IPS-20b (cell line): Measurements from ENCODE around the gene EXOSC7.
"Not testable (repeated sequence)": the region's sequence is repeated elsewhere in the genome, so short reads cannot be mapped to it uniquely, and the experiment has no call there.

Experiments used
- H3K27ac ChIP-seq: one replicate; pipeline ENCODE4 v1.5.1; 2013; ENCODE audit warnings: low read length
- H3K27me3 ChIP-seq: 2 replicates; pipeline ENCODE4 v1.6.1; 2013; ENCODE audit warnings: mild to moderate bottlenecking, low read length, inconsistent platforms; ENCODE audit not compliant: insufficient read depth
- H3K36me3 ChIP-seq: 2 replicates; pipeline ENCODE4 v1.6.1; 2013; ENCODE audit warnings: low read depth, mild to moderate bottlenecking, inconsistent platforms, low read length, moderate library complexity; ENCODE audit not compliant: insufficient read depth
- H3K4me1 ChIP-seq: 2 replicates; pipeline ENCODE4 v1.6.1; 2013; ENCODE audit warnings: mild to moderate bottlenecking, control low read depth, inconsistent platforms, low read length, moderate library complexity; ENCODE audit not compliant: insufficient read depth
- H3K4me3 ChIP-seq: 2 replicates; pipeline ENCODE4 v1.5.1; 2013; ENCODE audit warnings: mild to moderate bottlenecking, low read length, inconsistent platforms
- H3K9ac ChIP-seq: 2 replicates; pipeline ENCODE4 v1.6.1; 2013; ENCODE audit warnings: low read depth, mild to moderate bottlenecking, inconsistent platforms, low read length, moderate library complexity
- H3K9me3 ChIP-seq: 2 replicates; pipeline ENCODE4 v1.6.1; 2013; ENCODE audit warnings: mild to moderate bottlenecking, low read depth, low read length, inconsistent platforms; ENCODE audit not compliant: insufficient read depth

Gene EXOSC7

GRCh38 chr3:45048244-45048643 lies 72.2 kb downstream of the EXOSC7 start:
- H3K4me3 ChIP-seq: no peak overlapping the region
- no peak overlapping the region; the same call in 1 of the 2 replicates for H3K9ac ChIP-seq
- no peaks in the 10 kb centered on the region for H3K9me3 ChIP-seq
- no peak overlapping the region for H3K27ac ChIP-seq
- H3K36me3 ChIP-seq: no peaks in the 10 kb centered on the region
- H3K27me3 ChIP-seq: peaks cover 28% of the 10 kb centered on the region
- 0 out of 2 replicates have a peak, but pooled peaks cover 4% of the 10 kb centered on the region for H3K4me1 ChIP-seq

- no peak overlapping the region for H3K27ac ChIP-seq
Measured at GRCh38 chr3:45049807-45050206, 73.8 kb downstream of the EXOSC7 start.

GRCh38 chr3:45051685-45052084 lies 75.6 kb downstream of the EXOSC7 start:
- Histone ChIP-seq H3K27ac (no peak overlapping the region), H3K9me3 (no peaks in the 10 kb centered on the region), H3K36me3 (no peaks in the 10 kb centered on the region), H3K4me3 (no peak overlapping the region), H3K27me3 (peaks cover 55% of the 10 kb centered on the region), H3K4me1 (no peaks in the 10 kb centered on the region; the same call in 1 of the 2 replicates), H3K9ac (no peak overlapping the region)

More at GRCh38 chr3:45049807-45050206, 73.8 kb downstream of the EXOSC7 start:
- Histone ChIP-seq H3K9ac (no peak overlapping the region), H3K4me1 (no peaks in the 10 kb centered on the region), H3K27me3 (peaks cover 37% of the 10 kb centered on the region), H3K4me3 (no peak overlapping the region), H3K36me3 (no peaks in the 10 kb centered on the region), H3K9me3 (no peaks in the 10 kb centered on the region)

GRCh38 chr3:45053805-45054195 lies 77.8 kb downstream of the EXOSC7 start:
- H3K4me3 ChIP-seq, H3K9ac ChIP-seq, H3K36me3 ChIP-seq, H3K9me3 ChIP-seq, H3K27ac ChIP-seq, H3K4me1 ChIP-seq: not testable (repeated sequence)
- H3K27me3 ChIP-seq: peaks cover 71% of the 10 kb centered on the region

GRCh38 chr3:45054196-45054857 lies 78.3 kb downstream of the EXOSC7 start:
- H3K9ac ChIP-seq: no peak overlapping the region
- no peak overlapping the region for H3K4me3 ChIP-seq
- no peak overlapping the region for H3K27ac ChIP-seq
- no peaks in the 10 kb centered on the region; the same call in 1 of the 2 replicates for H3K4me1 ChIP-seq
- H3K27me3 ChIP-seq: peaks cover 72% of the 10 kb centered on the region
- no peaks in the 10 kb centered on the region for H3K9me3 ChIP-seq
- H3K36me3 ChIP-seq: no peaks in the 10 kb centered on the region

GRCh38 chr3:45055032-45055410 lies 79.0 kb downstream of the EXOSC7 start:
- Histone ChIP-seq H3K9me3 (no peaks in the 10 kb centered on the region), H3K27me3 (peaks cover 76% of the 10 kb centered on the region), H3K4me1 (peaks cover 2% of the 10 kb centered on the region), H3K9ac (no peak overlapping the region), H3K36me3 (no peaks in the 10 kb centered on the region), H3K27ac (no peak overlapping the region), H3K4me3 (no peak overlapping the region)

- Histone ChIP-seq H3K36me3 (no peaks in the 10 kb centered on the region), H3K4me1 (peaks cover 6% of the 10 kb centered on the region), H3K27ac (no peak overlapping the region), H3K27me3 (peaks cover 75% of the 10 kb centered on the region), H3K9me3 (no peaks in the 10 kb centered on the region), H3K9ac (no peak overlapping the region), H3K4me3 (no peak overlapping the region)
Measured at GRCh38 chr3:45055411-45056143, 79.5 kb downstream of the EXOSC7 start.

- H3K4me1 ChIP-seq: peaks cover 9% of the 10 kb centered on the region
- no peaks in the 10 kb centered on the region for H3K36me3 ChIP-seq
- no peaks in the 10 kb centered on the region for H3K9me3 ChIP-seq
- H3K27me3 ChIP-seq: peaks cover 80% of the 10 kb centered on the region
- no peak overlapping the region for H3K27ac ChIP-seq
- no peak overlapping the region for H3K4me3 ChIP-seq
- H3K9ac ChIP-seq: no peak overlapping the region
Measured at GRCh38 chr3:45056608-45057301, 80.7 kb downstream of the EXOSC7 start.

- Histone ChIP-seq H3K36me3 (no peaks in the 10 kb centered on the region), H3K27ac (no peak overlapping the region), H3K4me3 (no peak overlapping the region), H3K27me3 (peaks cover 80% of the 10 kb centered on the region), H3K9me3 (no peaks in the 10 kb centered on the region), H3K4me1 (peaks cover 9% of the 10 kb centered on the region), H3K9ac (no peak overlapping the region)
Measured at GRCh38 chr3:45057557-45057956, 81.5 kb downstream of the EXOSC7 start.

- peaks cover 9% of the 10 kb centered on the region for H3K4me1 ChIP-seq
- H3K27me3 ChIP-seq: peaks cover 74% of the 10 kb centered on the region
- no peak overlapping the region for H3K9ac ChIP-seq
- no peaks in the 10 kb centered on the region for H3K9me3 ChIP-seq
- H3K36me3 ChIP-seq: no peaks in the 10 kb centered on the region
- no peak overlapping the region for H3K4me3 ChIP-seq
- H3K27ac ChIP-seq: no peak overlapping the region
Measured at GRCh38 chr3:45059132-45059531, 83.1 kb downstream of the EXOSC7 start.

GRCh38 chr3:45060165-45060892 lies 84.3 kb downstream of the EXOSC7 start:
- Histone ChIP-seq H3K27ac (no peak overlapping the region), H3K27me3 (peaks cover 62% of the 10 kb centered on the region), H3K4me3 (no peak overlapping the region), H3K36me3 (no peaks in the 10 kb centered on the region), H3K9me3 (no peaks in the 10 kb centered on the region), H3K9ac (no peak overlapping the region), H3K4me1 (peaks cover 9% of the 10 kb centered on the region; the same call in 1 of the 2 replicates)
